Tibial nerve (tissue), 4 donors: Measurements from ENCODE around the gene SLC35A4.

Experiments
- EP300 ChIP-seq, 2 donors: sonication (generic); formaldehyde crosslinking; IDR thresholded peaks; one replicate each; pipeline ENCODE4 v1.6.1; 2017; ENCODE audit warnings: antibody characterized with exemption in 2 of 2, mild to moderate bottlenecking in 1 of 2
- TF ChIP-seq, protein P1 (sequence below), 5 experiments: fragments of 200-600 bp in 3 of 5; fragments of 450-650 bp in 2 of 5; sonication (generic) in 3 of 5; IDR thresholded peaks; one replicate each; pipeline ENCODE4 v1.5.1; 2016 to 2019; ENCODE audit warnings: antibody characterized with exemption in 5 of 5, mild to moderate bottlenecking in 3 of 5, moderate library complexity in 2 of 5

- TF ChIP-seq, protein P1, sequence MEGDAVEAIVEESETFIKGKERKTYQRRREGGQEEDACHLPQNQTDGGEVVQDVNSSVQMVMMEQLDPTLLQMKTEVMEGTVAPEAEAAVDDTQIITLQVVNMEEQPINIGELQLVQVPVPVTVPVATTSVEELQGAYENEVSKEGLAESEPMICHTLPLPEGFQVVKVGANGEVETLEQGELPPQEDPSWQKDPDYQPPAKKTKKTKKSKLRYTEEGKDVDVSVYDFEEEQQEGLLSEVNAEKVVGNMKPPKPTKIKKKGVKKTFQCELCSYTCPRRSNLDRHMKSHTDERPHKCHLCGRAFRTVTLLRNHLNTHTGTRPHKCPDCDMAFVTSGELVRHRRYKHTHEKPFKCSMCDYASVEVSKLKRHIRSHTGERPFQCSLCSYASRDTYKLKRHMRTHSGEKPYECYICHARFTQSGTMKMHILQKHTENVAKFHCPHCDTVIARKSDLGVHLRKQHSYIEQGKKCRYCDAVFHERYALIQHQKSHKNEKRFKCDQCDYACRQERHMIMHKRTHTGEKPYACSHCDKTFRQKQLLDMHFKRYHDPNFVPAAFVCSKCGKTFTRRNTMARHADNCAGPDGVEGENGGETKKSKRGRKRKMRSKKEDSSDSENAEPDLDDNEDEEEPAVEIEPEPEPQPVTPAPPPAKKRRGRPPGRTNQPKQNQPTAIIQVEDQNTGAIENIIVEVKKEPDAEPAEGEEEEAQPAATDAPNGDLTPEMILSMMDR (IDR thresholded peaks at IDR 0.05): no peak
- no peak for TF ChIP-seq EP300 (IDR thresholded peaks at IDR 0.05)
Observed at GRCh38 chr5:140567871-140568270, 3.2 kb downstream of the SLC35A4 start.
